Suprapubic skin (tissue), 4 donors: ENCODE results near the gene MR1. TPM values are rescaled to one million over a fixed set of nuclear protein-coding genes. Genes with fewer than 3 reads are reported as not detected.
A peak's percentile ranks its signal among the peaks of the same experiment; 100 is the strongest.

Experiments
- DNase-seq, 2 donors: peaks; one replicate each; pipeline ENCODE4 v3.0.0-alpha.2; 2019; ENCODE audit warnings: low spot score in 2 of 2
- H3K27ac ChIP-seq: fragments of 200-600 bp; sonication (generic); one replicate; pipeline ENCODE4 v1.5.1; 2019
- H3K27me3 ChIP-seq: fragments of 200-600 bp; sonication (generic); one replicate; pipeline ENCODE4 v1.5.1; 2019
- H3K36me3 ChIP-seq: fragments of 200-600 bp; sonication (generic); one replicate; pipeline ENCODE4 v1.5.1; 2019
- H3K4me1 ChIP-seq: fragments of 200-600 bp; sonication (generic); one replicate; pipeline ENCODE4 v1.5.1; 2019
- H3K4me3 ChIP-seq: fragments of 200-600 bp; sonication (generic); one replicate; pipeline ENCODE4 v1.5.1; 2019; ENCODE audit warnings: mild to moderate bottlenecking
- H3K9me3 ChIP-seq: fragments of 200-600 bp; sonication (generic); one replicate; pipeline ENCODE4 v1.5.1; 2019
- EP300 ChIP-seq: sonication (generic); formaldehyde crosslinking; IDR thresholded peaks from one replicate; pipeline ENCODE4 v1.6.1; 2017; ENCODE audit warnings: antibody characterized with exemption
- POLR2A ChIP-seq, 2 donors: fragments of 450-650 bp; IDR thresholded peaks; one replicate each; pipeline ENCODE4 v1.6.1; 2017; ENCODE audit warnings: antibody characterized with exemption in 2 of 2, mild to moderate bottlenecking in 2 of 2, moderate library complexity in 2 of 2
- POLR2AphosphoS5 ChIP-seq, 3 donors: sonication (generic); formaldehyde crosslinking; IDR thresholded peaks; one replicate each; pipeline ENCODE4 v1.6.1; 2017; ENCODE audit warnings: antibody characterized with exemption in 3 of 3
- WGBS: methylation state at CpG from one replicate; pipeline ENCODE4 v1.1.5; 2018; 5-methylcytosine and 5-hydroxymethylcytosine counted together
- total RNA-seq, 4 donors: library from RNA; depleted of rRNA; stranded (reverse); fragments of >200 nt; gene quantifications; one replicate each; pipeline ENCODE4 v1.1.0, GENCODE V29; 2016
- TF ChIP-seq, protein P1 (sequence below), 2 donors: fragments of 200-600 bp in 1 of 2; fragments of 450-650 bp in 1 of 2; sonication (generic) in 1 of 2; IDR thresholded peaks; one replicate each; pipeline ENCODE4 v1.5.1; 2016 to 2019; ENCODE audit warnings: antibody characterized with exemption in 2 of 2, mild to moderate bottlenecking in 1 of 2, moderate library complexity in 1 of 2

MR1 gene
- total RNA-seq = 10 to 100 TPM; 10.5 to 29.5 (median 14.5) TPM

DNA sequence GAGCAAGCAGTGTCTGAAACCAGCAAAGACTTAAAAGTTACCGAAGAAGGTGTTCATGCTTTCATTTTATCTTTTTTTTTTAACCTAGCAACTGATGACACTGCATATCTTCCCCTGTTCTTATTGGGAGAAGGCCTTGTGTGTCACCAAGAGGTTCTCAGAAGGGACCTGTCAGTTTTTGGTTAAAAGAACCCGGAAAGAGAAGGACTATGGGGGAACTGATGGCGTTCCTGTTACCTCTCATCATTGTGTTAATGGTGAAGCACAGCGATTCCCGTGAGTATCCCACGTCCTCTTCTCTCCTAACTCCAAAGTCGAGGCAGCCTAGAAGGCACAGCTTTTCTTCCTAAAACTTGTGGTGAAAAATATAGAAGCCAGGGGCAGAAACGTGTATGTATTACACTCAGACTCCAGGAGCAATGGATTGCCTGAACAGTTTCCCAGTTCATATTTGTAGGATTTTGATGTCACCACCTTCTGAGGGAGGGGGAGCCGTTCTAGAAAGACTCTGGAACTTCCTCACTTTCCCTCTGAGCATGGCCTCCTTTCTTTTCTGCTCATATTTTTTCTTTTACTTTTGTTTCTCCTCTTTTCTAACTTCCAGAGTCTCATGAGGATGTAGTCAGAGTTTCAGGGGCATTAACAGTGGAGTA is at the start of gene MR1:
MR1 (plus strand) TSS at position 185 of the 653 bp plus-strand sequence; CDS start at position 210, 25 bp downstream.
- DNase-seq = no peak
- Histone ChIP-seq H3K27ac (peak within 1 kb of the TSS; percentile 93), H3K27me3 (no peaks in the 10 kb centered on the region), H3K36me3 (no peaks in the 10 kb centered on the region), H3K4me3 (peak within 1 kb of the TSS; percentile 50), H3K9me3 (no peaks in the 10 kb centered on the region), H3K4me1 (peaks cover 56% of the 10 kb centered on the region)
- WGBS = 5% methylated on average over 9 of the region's 9 CpGs
- peak in 1 of 2 donors; percentile 73 for TF ChIP-seq POLR2A (IDR thresholded peaks at IDR 0.05)
- TF ChIP-seq POLR2AphosphoS5 (IDR thresholded peaks at IDR 0.05) = peak in 1 of 3 donors; percentile 8
- no peak for TF ChIP-seq EP300

DNA sequence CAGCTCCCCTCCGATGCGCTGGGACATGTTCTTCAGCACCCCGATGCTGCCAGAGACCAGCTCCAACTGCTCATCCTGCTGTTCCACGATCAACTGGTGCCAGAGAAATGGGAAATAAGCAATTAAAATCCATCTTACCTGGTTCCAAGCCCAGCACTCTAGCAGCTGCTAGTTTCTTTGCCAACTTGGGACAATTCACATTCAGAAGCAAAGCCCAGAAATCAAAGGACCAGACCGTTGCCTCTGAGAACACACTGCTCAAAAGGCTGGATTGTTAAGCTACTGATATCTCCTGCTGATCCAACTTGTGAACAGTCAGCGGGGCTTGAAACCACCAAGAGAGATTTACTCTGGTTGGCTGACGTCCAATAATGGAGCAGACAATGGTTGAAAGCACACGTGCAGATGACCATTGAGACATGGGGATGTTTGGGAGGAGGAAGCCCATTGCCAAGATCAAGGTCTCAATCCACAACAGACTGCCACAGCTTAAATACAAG is 45.5 kb upstream of the MR1 start:
- Histone ChIP-seq H3K36me3 (peaks cover 85% of the 10 kb centered on the region), H3K4me3 (no peak overlapping the region), H3K9me3 (no peaks in the 10 kb centered on the region), H3K27ac (no peak overlapping the region), H3K27me3 (no peaks in the 10 kb centered on the region), H3K4me1 (no peaks in the 10 kb centered on the region)
- DNase-seq = no peak
- TF ChIP-seq POLR2A (IDR thresholded peaks at IDR 0.05) (no peak), EP300 (no peak), POLR2AphosphoS5 (IDR thresholded peaks at IDR 0.05) (no peak)
- TF ChIP-seq, protein P1, sequence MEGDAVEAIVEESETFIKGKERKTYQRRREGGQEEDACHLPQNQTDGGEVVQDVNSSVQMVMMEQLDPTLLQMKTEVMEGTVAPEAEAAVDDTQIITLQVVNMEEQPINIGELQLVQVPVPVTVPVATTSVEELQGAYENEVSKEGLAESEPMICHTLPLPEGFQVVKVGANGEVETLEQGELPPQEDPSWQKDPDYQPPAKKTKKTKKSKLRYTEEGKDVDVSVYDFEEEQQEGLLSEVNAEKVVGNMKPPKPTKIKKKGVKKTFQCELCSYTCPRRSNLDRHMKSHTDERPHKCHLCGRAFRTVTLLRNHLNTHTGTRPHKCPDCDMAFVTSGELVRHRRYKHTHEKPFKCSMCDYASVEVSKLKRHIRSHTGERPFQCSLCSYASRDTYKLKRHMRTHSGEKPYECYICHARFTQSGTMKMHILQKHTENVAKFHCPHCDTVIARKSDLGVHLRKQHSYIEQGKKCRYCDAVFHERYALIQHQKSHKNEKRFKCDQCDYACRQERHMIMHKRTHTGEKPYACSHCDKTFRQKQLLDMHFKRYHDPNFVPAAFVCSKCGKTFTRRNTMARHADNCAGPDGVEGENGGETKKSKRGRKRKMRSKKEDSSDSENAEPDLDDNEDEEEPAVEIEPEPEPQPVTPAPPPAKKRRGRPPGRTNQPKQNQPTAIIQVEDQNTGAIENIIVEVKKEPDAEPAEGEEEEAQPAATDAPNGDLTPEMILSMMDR (IDR thresholded peaks at IDR 0.05) = no peak
- WGBS = 51% methylated on average over 7 of the region's 8 CpGs

DNA sequence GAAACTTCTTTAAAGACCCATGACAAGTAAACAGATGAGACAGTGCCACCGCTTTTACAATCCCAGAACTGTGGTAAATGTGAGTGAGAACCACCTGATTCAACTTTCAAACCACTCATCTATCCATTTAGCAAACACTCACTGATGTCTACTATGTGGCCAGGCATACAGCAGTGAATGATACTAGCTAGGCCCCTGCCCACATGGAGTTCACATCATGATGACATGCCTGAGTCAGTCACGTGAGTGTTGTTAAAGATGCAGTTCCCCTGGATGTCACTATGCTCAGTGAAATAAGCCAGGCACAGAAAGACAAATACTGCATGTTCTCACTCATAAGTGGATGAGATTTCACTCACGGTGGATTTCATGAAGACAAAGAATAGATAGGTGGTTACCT is 39.5 kb upstream of the MR1 start:
- Histone ChIP-seq H3K4me3 (no peak overlapping the region), H3K27me3 (no peaks in the 10 kb centered on the region), H3K27ac (no peak overlapping the region), H3K9me3 (no peaks in the 10 kb centered on the region), H3K36me3 (peaks cover 38% of the 10 kb centered on the region), H3K4me1 (no peaks in the 10 kb centered on the region)
- 80% methylated on average over 3 of the region's 3 CpGs for WGBS
- DNase-seq = no peak
- TF ChIP-seq POLR2A (IDR thresholded peaks at IDR 0.05) (no peak), EP300 (no peak), POLR2AphosphoS5 (IDR thresholded peaks at IDR 0.05) (no peak)
- TF ChIP-seq, protein P1 (IDR thresholded peaks at IDR 0.05) = no peak

DNA sequence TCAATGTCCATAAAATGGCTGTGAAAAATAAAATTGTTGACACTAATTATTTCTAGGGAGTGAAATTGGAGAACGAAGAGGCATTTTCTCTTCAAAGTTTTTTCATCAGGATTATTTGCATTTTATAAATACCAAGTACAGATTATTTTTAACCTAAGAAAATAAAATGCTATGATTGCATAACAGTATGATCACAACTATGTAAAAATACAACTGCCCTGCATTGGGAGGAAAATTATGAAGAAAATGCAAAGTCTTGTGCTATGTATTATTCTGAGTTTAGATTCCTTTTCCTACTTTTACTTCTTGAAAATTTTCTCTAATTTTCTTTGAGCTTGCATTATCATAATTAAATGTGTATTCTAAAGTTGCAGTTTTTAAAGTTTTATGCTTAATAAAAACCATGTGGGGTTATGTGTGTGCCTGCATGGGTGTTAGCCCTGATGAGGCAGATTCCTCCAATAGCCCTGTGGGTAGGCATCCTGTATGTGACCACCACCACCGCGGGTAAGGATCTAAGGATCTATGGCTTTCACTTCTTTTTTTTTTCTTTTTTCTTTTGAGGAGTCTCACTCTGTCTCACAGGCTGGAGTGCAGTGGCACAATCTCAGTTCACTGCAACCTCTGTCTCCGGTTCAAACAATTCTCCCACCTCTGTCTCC is 35.8 kb upstream of the MR1 start:
- Histone ChIP-seq H3K27ac (no peak overlapping the region), H3K36me3 (peaks cover 9% of the 10 kb centered on the region), H3K4me1 (no peaks in the 10 kb centered on the region), H3K9me3 (no peaks in the 10 kb centered on the region), H3K27me3 (no peaks in the 10 kb centered on the region), H3K4me3 (no peak overlapping the region)
- 86% methylated on average over 4 of the region's 4 CpGs for WGBS
- TF ChIP-seq, protein P1 (IDR thresholded peaks at IDR 0.05) = no peak
- TF ChIP-seq POLR2A (IDR thresholded peaks at IDR 0.05) (no peak), EP300 (no peak), POLR2AphosphoS5 (IDR thresholded peaks at IDR 0.05) (no peak)
- DNase-seq = no peak

DNA sequence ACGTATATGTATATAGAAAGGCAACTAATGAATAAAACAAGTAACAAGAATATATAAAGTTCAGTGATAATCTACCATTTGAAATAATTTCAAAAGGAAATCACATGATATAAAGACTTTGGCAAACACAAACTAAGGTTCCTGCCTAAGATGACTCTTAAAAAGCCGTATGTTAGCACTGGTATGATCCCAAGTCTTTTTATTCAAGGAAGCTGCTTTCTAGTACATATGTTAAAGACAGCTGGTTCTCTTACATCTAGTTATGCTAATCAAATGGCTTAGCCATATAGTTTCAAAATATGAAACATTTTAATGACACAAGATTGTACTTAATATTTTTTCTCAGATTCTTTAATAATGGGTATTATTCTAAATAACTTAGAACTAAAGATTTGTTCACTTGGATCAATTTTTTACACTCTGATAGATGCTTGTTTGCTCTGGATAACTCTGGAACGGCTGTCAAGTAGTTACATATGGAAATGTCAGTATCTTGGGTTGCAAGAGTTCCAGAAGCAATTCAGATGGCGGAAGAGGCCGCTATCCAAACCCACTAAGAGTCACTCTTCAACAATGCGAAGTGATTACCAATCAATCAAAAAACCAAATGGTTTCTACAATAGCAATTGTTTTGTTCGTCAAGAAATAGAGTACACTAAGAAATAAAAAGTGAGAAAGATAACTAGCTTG is 32.5 kb upstream of the MR1 start:
- 95% methylated on average over 7 of the region's 7 CpGs for whole genome bisulfite sequencing
- H3K9me3 ChIP-seq = no peaks in the 10 kb centered on the region
- H3K36me3 ChIP-seq = peaks cover 18% of the 10 kb centered on the region
- no peak for TF ChIP-seq POLR2AphosphoS5 (IDR thresholded peaks at IDR 0.05)
- no peak for TF ChIP-seq EP300
- TF ChIP-seq, protein P1 (IDR thresholded peaks at IDR 0.05) = no peak
- TF ChIP-seq POLR2A (IDR thresholded peaks at IDR 0.05) = no peak
- no peaks in the 10 kb centered on the region for H3K4me1 ChIP-seq
- no peak overlapping the region for H3K4me3 ChIP-seq
- no peak for DNase-seq
- H3K27ac ChIP-seq = no peak overlapping the region
- H3K27me3 ChIP-seq = no peaks in the 10 kb centered on the region
